Liver (tissue), 3 donors: ENCODE measurements around the gene ASB12.

Experiments used
- ATF3 ChIP-seq: IDR thresholded peaks from 2 replicates; pipeline ENCODE4 v1.6.1; 2016; ENCODE audit warnings: antibody characterized with exemption
- CTCF ChIP-seq: fragments of 150-350 bp; IDR thresholded peaks from 2 replicates; pipeline ENCODE4 v1.5.1; 2017; ENCODE audit warnings: improper control_type of control experiment, low read depth, low read length; ENCODE audit not compliant: missing input control
- EGR1 ChIP-seq, 2 donors: IDR thresholded peaks; 2 replicates each; pipeline ENCODE4 v1.6.1; 2016 to 2018; ENCODE audit warnings: antibody characterized with exemption in 2 of 2, low read depth in 2 of 2
- FOXA1 ChIP-seq: IDR thresholded peaks from 2 replicates; pipeline ENCODE4 v1.6.1; 2016; ENCODE audit warnings: antibody characterized with exemption
- GABPA ChIP-seq, 2 donors: IDR thresholded peaks in 1 of 2; conservative IDR thresholded peaks in 1 of 2; 2 replicates each; pipeline ENCODE4 v1.6.1; 2016; ENCODE audit warnings: antibody characterized with exemption in 2 of 2, mild to moderate bottlenecking in 1 of 2, moderate library complexity in 1 of 2
- JUND ChIP-seq, 2 donors: IDR thresholded peaks; 2 replicates each; pipeline ENCODE4 v1.6.1; 2016; ENCODE audit warnings: antibody characterized with exemption in 2 of 2
- MAX ChIP-seq: IDR thresholded peaks from 2 replicates; pipeline ENCODE4 v1.6.1; 2016; ENCODE audit warnings: antibody characterized with exemption
- RAD21 ChIP-seq, 2 donors: IDR thresholded peaks; 2 replicates each; pipeline ENCODE4 v1.6.1; 2016; ENCODE audit warnings: antibody characterized with exemption in 2 of 2, mild to moderate bottlenecking in 2 of 2
- REST ChIP-seq: IDR thresholded peaks from 2 replicates; pipeline ENCODE4 v1.6.1; 2016; ENCODE audit warnings: antibody characterized with exemption, mild to moderate bottlenecking
- SP1 ChIP-seq: IDR thresholded peaks from 2 replicates; pipeline ENCODE4 v1.6.1; 2018; ENCODE audit warnings: antibody characterized with exemption, mild to moderate bottlenecking
- TAF1 ChIP-seq: conservative IDR thresholded peaks from 2 replicates; pipeline ENCODE4 v1.6.1; 2016; ENCODE audit warnings: antibody characterized with exemption, mild to moderate bottlenecking
- YY1 ChIP-seq: IDR thresholded peaks from 2 replicates; pipeline ENCODE4 v1.6.1; 2016; ENCODE audit warnings: antibody characterized with exemption, mild to moderate bottlenecking
- ZBTB33 ChIP-seq: IDR thresholded peaks from 2 replicates; pipeline ENCODE4 v1.6.1; 2016; ENCODE audit warnings: antibody characterized with exemption
- donor health status: healthy.
- donor health status: healthy.

- no peak for TF ChIP-seq CTCF
- TF ChIP-seq TAF1: no peak
- no peak for TF ChIP-seq RAD21 (IDR thresholded peaks at IDR 0.05)
- no peak for TF ChIP-seq REST
- no peak for TF ChIP-seq ATF3
- no peak for TF ChIP-seq SP1
- TF ChIP-seq MAX: no peak
- no peak for TF ChIP-seq EGR1 (IDR thresholded peaks at IDR 0.05; ENCODE audit: low read depth in 2 of 2)
- TF ChIP-seq ZBTB33: no peak
- TF ChIP-seq YY1: no peak
- TF ChIP-seq JUND (IDR thresholded peaks at IDR 0.05): no peak
- TF ChIP-seq GABPA (IDR thresholded peaks at IDR 0.05 in 1 of 2, conservative IDR thresholded peaks at IDR 0.05 in 1 of 2): no peak
- TF ChIP-seq FOXA1: no peak
These were observed 34.9 kb upstream of the ASB12 start for GRCh38 chrX:64265265-64265664.
